Tongue (tissue), 2 donors: ENCODE results near the gene SLC35E3. TPM values are rescaled to one million over a fixed set of nuclear protein-coding genes. Genes with fewer than 3 reads are reported as not detected.

Experiments
- DNase-seq: peaks from one replicate; pipeline ENCODE4 v3.0.0-alpha.2; 2015
- total RNA-seq: library from RNA; depleted of rRNA; stranded (reverse); fragments of >200 nt; gene quantifications from one replicate; pipeline ENCODE4 v1.2.3, GENCODE V29; 2014

The SLC35E3 gene
- total RNA-seq, 1 donor from 2014 or later = 4.2 TPM

GRCh38 chr12:68771223-68771925 lies 25.4 kb downstream of the SLC35E3 start:
- no peak for DNase-seq

DNA sequence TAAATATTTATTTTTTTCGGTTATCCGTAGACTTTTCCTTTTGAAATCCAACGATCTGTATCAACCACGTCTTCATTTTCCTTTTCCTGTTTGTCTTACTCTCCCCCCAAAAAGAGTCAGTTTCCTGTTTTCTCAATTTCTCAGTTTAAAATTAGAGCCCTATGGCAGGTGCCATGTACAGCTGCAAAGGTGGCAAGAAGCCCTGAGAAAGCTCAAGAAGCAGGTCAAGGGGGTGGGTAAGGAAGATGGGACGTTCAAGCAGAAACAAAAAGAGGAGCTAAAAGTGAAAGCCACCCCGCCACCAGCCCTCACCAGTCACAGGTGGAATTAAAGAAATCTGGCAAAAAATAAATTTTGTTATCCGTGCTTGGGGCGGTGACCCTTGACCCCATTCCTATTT lies 26.7 kb downstream of the SLC35E3 start:
- DNase-seq = no peak

DNA sequence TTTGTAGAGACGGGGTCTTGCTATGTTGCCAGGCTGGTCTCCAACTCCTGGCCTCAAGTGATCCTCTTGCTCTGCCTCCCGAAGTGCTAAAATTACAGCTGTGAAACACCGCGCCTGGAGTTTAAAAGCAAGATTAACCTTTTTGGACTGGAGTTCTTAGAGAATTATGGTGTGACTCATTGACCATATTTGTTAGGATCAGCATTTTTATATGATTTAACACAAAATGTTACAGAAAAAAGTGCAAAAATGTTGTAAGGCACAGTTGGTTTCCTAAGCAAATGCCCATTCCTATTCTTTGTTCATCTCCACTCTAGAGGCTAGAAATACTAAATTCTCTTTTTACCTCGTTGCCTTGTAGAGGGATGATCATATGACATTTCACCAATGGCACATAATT lies 27.6 kb downstream of the SLC35E3 start:
- DNase-seq = no peak

DNA sequence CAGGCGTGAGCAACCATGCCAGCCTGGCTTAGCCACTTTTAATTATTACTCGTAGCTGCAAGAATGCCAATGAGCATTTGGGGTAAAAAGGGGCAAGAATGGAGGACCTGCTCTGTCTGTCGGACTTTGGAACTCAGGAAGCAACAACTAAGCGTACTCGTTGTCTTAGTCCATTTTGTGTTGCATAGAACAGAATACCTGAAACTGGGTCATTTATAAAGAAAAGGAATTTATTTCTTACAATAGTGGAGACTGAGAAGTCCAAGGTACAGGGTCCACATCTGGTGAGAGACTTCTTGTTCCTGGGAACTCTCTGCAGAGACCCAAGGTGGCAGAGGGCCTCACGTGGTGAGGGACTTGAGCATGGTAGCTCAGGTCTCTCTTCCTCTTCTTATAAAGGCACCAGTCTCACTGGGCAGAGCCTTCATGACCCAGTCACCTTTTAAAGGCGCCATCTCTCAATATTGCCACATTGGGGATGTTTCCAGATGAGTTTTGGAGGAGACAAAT lies 29.2 kb downstream of the SLC35E3 start:
- no peak for DNase-seq

DNA sequence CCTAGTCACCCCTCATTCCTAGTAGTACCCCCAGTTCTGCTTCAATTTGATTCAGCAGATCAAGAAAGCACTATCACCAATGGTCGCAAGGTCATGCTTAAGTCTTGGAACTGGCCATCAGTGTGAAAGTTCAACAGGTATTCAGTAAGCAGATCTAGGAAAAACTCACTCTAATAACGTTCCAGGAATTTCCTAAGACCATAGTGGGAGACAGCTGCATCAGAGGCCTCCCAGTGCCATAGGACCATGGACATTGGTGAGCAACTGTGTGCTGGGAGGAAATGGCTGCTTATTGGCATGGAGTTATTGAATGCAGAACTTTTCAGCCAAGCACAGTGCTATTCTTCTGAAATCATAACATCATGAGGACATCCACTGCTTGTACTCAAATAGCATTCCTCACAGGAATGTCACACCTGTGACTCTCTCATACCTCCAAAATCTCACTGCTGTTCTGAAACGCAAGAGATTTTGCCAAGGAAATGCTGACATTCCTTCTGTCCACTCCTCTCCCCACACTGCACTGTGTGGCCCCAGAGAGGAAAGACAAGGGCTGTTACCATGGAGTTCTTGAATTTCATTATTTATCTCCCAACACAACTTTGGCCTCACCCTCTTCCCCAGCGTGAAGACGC lies 31.1 kb downstream of the SLC35E3 start:
- DNase-seq = no peak

DNA sequence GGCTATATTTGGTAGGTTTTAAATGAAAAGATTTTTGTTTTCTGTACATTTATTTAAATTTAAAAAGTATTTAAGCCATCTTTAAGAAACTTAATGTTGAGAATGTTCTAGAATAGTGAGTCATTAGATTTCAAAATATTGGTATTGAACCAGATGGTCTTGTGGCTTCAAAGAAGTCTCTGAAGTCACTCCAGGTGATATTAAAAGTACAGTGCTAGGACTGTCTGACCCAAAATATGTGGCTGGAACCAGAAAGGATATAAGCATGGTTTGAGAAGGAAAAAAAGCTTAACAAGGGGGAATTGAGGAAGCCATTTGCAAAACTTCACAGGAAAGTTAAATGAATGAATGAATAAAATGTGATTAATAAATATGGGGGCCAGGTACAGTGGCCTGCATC lies 33.3 kb downstream of the SLC35E3 start:
- DNase-seq = no peak

GRCh38 chr12:68780731-68781130 lies 34.8 kb downstream of the SLC35E3 start:
- DNase-seq = peak; percentile 17

DNA sequence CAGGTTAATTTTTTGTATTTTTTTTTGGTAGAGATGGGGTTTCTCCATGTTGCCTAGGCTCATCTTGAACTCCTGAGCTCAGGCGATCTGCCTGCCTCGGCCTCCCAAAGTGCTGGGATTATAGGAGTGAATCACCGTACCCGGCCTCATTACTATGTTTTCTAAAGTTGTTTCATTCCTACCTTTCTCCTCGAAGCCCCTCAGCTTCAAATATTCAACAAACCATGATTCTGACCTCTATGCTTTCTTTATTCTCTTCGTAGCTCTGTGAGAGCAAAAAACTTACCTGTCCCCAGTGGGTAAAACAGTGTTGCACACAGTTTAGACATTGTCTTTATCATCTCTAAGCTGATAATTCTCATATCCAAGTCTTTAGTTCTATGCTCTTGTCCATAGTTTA lies 35.8 kb downstream of the SLC35E3 start:
- DNase-seq = no peak

- DNase-seq = no peak
Measured at GRCh38 chr12:68784015-68784414, 38.0 kb downstream of the SLC35E3 start.

GRCh38 chr12:68785358-68785757 lies 39.4 kb downstream of the SLC35E3 start:
- no peak for DNase-seq

DNA sequence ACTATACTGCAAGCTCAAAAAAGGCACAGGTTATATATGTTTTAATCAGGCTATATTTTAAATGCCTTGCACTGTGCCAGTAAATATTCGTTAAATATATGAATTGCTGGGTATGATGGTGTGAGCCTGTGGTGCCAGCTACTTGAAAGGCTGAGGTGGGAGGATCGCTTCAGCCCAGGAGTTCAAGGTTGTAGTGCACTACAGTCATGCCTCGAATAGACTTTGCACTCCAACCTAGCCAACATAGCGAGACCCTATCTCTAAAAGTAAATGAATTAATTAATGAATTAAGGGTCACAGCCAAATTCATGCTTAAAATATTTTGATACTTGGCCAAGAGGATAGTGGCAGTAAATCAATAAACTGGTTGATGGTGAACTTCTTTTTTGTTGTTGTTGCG lies 39.8 kb downstream of the SLC35E3 start:
- DNase-seq = no peak

DNA sequence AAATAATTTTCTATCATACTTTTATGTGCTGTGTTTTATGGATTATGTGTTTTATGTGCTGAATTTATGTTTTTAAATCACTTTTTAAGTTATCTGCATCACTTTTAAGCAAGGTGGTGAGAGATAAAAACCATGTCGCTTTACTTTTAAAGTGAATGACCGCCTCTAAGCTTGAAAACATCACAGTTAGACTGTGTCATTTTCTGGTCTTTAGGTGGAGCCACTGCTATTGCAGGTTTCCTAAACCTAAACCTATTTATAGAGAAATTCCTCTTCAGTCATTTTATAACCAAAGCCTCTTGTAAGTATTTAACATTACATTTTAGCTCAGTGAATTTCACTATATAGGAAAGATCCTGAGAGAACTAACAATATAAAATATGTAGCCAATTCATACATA lies 41.0 kb downstream of the SLC35E3 start:
- no peak for DNase-seq

GRCh38 chr12:68788554-68789143 lies 42.7 kb downstream of the SLC35E3 start:
- no peak for DNase-seq

DNA sequence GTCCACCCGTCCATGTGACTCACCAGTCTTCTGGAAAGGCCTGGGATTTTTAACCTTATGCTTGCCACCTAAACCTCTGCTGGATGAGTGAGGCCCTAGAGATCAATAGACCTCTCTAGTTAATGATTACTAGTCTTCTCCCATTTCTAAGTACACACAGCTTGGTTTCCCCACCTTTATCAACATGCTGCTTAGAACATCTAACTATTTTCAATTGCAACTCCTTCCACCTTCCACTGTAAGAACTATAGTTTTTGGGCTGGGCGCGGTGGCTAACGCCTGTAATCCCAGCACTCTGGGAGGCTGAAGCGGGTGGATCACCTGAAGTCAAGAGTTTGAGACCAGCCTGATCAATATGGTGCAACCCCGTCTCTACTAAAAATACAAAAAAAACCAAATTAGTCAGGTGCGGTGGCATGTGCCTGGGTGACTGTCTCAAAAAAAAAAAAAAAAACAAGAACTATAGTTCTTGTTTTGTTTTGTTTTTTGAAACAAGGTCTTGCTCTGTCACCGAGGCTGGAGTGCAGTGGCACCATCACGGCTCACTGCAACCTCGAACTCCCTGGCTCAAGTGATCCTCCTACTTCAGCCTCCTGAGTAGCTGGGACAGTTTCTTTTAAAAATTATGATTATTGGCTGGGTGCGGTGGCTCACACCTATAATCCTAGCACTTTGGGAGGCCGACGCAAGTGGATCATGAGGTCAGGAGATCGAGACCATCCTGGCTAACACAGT lies 43.3 kb downstream of the SLC35E3 start:
- DNase-seq = no peak

- no peak for DNase-seq
Measured at GRCh38 chr12:68790081-68790951, 44.3 kb downstream of the SLC35E3 start.

GRCh38 chr12:68790952-68791234 lies 44.9 kb downstream of the SLC35E3 start:
- DNase-seq = no peak

DNA sequence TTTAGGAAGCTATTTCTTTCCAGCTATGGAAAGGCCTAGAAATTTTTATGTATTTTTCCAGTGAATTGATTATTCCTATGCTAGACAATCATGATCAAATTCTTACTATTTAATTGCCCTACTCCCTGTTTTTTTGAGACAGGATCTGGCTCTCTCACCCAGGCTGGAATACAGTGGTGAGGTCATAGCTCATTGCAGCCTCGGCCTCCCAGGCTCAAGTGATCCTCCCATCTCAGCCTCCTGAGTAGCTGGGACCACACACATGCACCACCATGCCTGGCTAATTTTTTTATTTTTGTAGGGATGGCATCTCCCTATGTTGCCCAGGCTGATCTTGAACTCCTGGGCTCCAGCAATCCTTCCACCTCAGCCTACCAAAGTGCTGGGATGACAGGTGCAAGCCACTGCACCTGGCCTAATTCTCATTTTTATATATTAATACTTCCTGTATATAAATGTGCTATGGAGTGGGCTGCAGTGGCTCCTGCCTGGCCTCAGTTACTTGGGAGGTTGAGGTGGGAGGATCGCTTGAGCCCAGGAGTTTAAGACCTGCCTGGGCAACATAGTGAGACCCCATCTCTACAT lies 46.0 kb downstream of the SLC35E3 start:
- DNase-seq = no peak

DNA sequence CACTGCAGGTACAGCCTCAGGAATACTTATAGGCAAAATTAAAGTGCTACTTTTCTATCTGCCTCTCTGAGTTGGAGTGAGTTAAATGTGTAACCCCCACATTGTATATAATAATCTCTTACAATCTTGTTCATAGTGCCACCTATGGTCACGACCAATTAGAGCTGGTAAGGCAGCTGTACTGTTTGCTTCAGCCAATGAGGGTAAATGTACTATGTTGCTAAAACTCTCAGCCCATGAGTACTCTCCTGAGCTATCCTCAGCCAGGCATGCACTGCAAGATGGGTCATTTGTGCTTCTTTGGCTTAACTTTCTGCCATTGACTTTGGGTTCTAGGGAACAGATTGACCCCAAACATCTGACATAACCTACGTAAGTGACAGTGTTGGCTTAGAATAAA lies 47.0 kb downstream of the SLC35E3 start:
- DNase-seq = no peak

GRCh38 chr12:68793436-68793835 lies 47.5 kb downstream of the SLC35E3 start:
- no peak for DNase-seq

- no peak for DNase-seq
Measured at GRCh38 chr12:68793975-68794652, 48.1 kb downstream of the SLC35E3 start.

GRCh38 chr12:68794653-68795251 lies 48.8 kb downstream of the SLC35E3 start:
- DNase-seq = no peak
